ENCODE data around the gene LRRC19.

DNA sequence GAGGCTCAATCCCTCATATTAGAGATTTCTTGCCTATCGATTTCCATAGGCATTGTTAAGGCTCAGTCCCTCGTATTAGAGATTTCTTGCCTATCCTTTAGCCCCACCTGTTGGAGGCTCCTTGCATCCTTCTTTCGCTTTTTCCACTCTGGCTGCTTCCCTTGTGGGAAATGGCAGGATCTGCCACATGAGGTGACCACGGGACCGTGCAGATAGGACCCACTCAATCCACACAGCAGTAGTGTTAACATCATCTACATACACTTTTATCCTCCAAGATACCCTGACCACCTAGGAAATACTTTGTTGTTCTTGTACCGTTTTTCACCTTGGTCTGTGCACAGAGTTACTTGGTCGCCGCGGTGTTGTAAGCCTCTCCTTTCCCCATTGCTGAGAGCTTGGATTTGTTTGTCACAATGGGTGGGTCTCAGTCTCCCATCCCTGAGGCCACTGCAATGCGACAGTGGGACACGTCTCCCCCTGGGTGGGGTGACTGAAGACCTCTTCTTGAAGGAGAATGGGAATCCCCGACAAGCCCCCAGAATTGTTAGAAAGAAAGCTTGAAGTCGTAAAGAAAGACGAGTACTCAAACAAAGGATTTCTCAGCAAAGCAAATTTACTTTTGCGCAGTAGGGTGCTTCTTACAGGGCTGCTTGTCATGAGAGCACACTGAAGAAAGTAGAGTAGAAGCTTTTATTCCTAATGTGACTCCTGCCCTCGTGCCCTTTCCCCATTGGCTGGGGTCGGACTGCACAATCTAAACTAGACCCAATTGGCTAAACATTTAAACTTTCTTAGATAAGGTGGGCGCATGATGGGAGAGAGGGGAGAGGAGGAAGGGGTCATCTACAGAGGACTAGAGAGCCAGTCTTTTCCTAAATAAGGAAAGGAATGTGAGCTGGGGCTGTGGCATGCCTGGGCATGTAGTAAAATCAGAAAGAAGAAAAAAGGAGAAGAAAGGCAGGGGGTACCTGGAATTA, 29.5 kb downstream of the LRRC19 start:
- TF ChIP-seq, protein P1, sequence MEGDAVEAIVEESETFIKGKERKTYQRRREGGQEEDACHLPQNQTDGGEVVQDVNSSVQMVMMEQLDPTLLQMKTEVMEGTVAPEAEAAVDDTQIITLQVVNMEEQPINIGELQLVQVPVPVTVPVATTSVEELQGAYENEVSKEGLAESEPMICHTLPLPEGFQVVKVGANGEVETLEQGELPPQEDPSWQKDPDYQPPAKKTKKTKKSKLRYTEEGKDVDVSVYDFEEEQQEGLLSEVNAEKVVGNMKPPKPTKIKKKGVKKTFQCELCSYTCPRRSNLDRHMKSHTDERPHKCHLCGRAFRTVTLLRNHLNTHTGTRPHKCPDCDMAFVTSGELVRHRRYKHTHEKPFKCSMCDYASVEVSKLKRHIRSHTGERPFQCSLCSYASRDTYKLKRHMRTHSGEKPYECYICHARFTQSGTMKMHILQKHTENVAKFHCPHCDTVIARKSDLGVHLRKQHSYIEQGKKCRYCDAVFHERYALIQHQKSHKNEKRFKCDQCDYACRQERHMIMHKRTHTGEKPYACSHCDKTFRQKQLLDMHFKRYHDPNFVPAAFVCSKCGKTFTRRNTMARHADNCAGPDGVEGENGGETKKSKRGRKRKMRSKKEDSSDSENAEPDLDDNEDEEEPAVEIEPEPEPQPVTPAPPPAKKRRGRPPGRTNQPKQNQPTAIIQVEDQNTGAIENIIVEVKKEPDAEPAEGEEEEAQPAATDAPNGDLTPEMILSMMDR (conservative IDR thresholded peaks at IDR 0.05 in 1 of 2, IDR thresholded peaks at IDR 0.05 in 1 of 2; ENCODE audit: extremely low read depth in 1 of 2, insufficient read depth in 1 of 2, low read depth in 1 of 2, low read length in 2 of 2) = peak; percentile 36 to 55
- TF ChIP-seq EZH2 (IDR thresholded peaks at IDR 0.05; ENCODE audit: borderline replicate concordance, low read length) = no peak
